Hepatocyte (in vitro differentiated cells): ENCODE data around the gene LEUTX.

ENCODE experiments used
- CTCF ChIP-seq: fragments of 200-600 bp; sonication (generic); IDR thresholded peaks from 2 replicates; pipeline ENCODE4 v1.5.1; 2016; ENCODE audit warnings: antibody characterized with exemption, mild to moderate bottlenecking; ENCODE audit not compliant: poor library complexity
- EZH2 ChIP-seq: fragments of 200-600 bp; sonication (generic); IDR thresholded peaks from 2 replicates; pipeline ENCODE4 v1.6.1; 2016; ENCODE audit warnings: antibody characterized with exemption, mild to moderate bottlenecking, borderline replicate concordance
- EZH2phosphoT487 ChIP-seq: fragments of 200-600 bp; sonication (generic); IDR thresholded peaks from one replicate; pipeline ENCODE4 v1.6.1; 2018; ENCODE audit warnings: antibody characterized with exemption, mild to moderate bottlenecking, low read depth, moderate library complexity; ENCODE audit not compliant: unreplicated experiment, severe bottlenecking

- TF ChIP-seq CTCF (no peak), EZH2 (no peak), EZH2phosphoT487 (no peak)
Measured at GRCh38 chr19:39825531-39826076, 47.0 kb downstream of the LEUTX start.
